Testis (tissue), 2 donors: ENCODE measurements around the gene NPR1.
"Not testable (repeated sequence)": the region's sequence is repeated elsewhere in the genome, so short reads cannot be mapped to it uniquely, and the experiment has no call there.

Experiments
- POLR2A ChIP-seq: fragments of 450-650 bp; IDR thresholded peaks from one replicate; pipeline ENCODE4 v1.6.1; 2017; ENCODE audit warnings: antibody characterized with exemption, mild to moderate bottlenecking, moderate library complexity
- TF ChIP-seq, protein P1 (sequence below), 3 experiments: fragments of 450-650 bp in 2 of 3; fragments of 200-600 bp in 1 of 3; sonication (generic) in 1 of 3; IDR thresholded peaks; one replicate each; pipeline ENCODE4 v1.5.1; 2016 to 2019; ENCODE audit warnings: antibody characterized with exemption in 3 of 3, mild to moderate bottlenecking in 2 of 3, moderate library complexity in 1 of 3

GRCh38 chr1:153716211-153716610 lies 37.7 kb downstream of the NPR1 start:
- TF ChIP-seq, protein P1, sequence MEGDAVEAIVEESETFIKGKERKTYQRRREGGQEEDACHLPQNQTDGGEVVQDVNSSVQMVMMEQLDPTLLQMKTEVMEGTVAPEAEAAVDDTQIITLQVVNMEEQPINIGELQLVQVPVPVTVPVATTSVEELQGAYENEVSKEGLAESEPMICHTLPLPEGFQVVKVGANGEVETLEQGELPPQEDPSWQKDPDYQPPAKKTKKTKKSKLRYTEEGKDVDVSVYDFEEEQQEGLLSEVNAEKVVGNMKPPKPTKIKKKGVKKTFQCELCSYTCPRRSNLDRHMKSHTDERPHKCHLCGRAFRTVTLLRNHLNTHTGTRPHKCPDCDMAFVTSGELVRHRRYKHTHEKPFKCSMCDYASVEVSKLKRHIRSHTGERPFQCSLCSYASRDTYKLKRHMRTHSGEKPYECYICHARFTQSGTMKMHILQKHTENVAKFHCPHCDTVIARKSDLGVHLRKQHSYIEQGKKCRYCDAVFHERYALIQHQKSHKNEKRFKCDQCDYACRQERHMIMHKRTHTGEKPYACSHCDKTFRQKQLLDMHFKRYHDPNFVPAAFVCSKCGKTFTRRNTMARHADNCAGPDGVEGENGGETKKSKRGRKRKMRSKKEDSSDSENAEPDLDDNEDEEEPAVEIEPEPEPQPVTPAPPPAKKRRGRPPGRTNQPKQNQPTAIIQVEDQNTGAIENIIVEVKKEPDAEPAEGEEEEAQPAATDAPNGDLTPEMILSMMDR (IDR thresholded peaks at IDR 0.05), result not testable (repeated sequence)
- TF ChIP-seq POLR2A, result not testable (repeated sequence)
